Calu3 (cell line): ENCODE data around the gene NUDT1. TPM values are rescaled to one million over a fixed set of nuclear protein-coding genes. Genes with fewer than 3 reads are reported as not detected.
"Not testable (repeated sequence)": the region's sequence is repeated elsewhere in the genome, so short reads cannot be mapped to it uniquely, and the experiment has no call there.

ENCODE experiments used
- BruUV-seq: library from RNA; stranded (reverse); fragments of 400-500 nt; replicated peaks from 2 replicates; lab custom pipeline; 2021; lab: Mats Ljungman, UMichigan
- CTCF ChIA-PET: fragments of 300-600 bp; sonication (Branson Sonifier 250); formaldehyde crosslinking; loops from one replicate; lab custom pipeline; 2022; ENCODE audit warnings: antibody characterized with exemption; lab: Charles Lee
- DNase-seq: peaks from one replicate; pipeline ENCODE4 v3.0.0; 2022
- H3K27ac Mint-ChIP-seq: one replicate; pipeline ENCODE4 v1.8.0; 2022; ENCODE audit warnings: mixed read lengths; ENCODE audit not compliant: unreplicated experiment
- H3K27me3 Mint-ChIP-seq: one replicate; pipeline ENCODE4 v1.8.0; 2022; ENCODE audit warnings: mixed read lengths; ENCODE audit not compliant: unreplicated experiment
- H3K36me3 Mint-ChIP-seq: one replicate; pipeline ENCODE4 v1.8.0; 2022; ENCODE audit warnings: mild to moderate bottlenecking, moderate library complexity, mixed read lengths; ENCODE audit not compliant: insufficient read depth, unreplicated experiment
- H3K4me1 Mint-ChIP-seq: one replicate; pipeline ENCODE4 v1.8.0; 2022; ENCODE audit warnings: mild to moderate bottlenecking, low read depth, mixed read lengths; ENCODE audit not compliant: unreplicated experiment
- H3K4me3 Mint-ChIP-seq: one replicate; pipeline ENCODE4 v1.8.0; 2022; ENCODE audit warnings: mild to moderate bottlenecking, low read depth, moderate library complexity, mixed read lengths; ENCODE audit not compliant: unreplicated experiment
- H3K9me3 Mint-ChIP-seq: one replicate; pipeline ENCODE4 v1.8.0; 2022; ENCODE audit warnings: low read depth, mixed read lengths; ENCODE audit not compliant: unreplicated experiment
- intact Hi-C: fragments of 100-400 bp; cut with micrococcal nuclease; formaldehyde crosslinking; loops from one replicate; pipeline ENCODE4 v1.10.0; 2022; ENCODE audit not compliant: unreplicated experiment
- total RNA-seq: library from RNA; stranded (reverse); gene quantifications from 2 replicates; pipeline ENCODE4 v1.2.3, GENCODE V29; 2022
- TF ChIP-seq, protein P1 (sequence below): fragments of 200-600 bp; IDR thresholded peaks from one replicate; pipeline ENCODE4 v1.8.0; 2022; ENCODE audit warnings: antibody characterized with exemption; ENCODE audit not compliant: unreplicated experiment

NUDT1 gene
- total RNA-seq, 1 experiment from 2014 or later = 65.6 TPM

DNA sequence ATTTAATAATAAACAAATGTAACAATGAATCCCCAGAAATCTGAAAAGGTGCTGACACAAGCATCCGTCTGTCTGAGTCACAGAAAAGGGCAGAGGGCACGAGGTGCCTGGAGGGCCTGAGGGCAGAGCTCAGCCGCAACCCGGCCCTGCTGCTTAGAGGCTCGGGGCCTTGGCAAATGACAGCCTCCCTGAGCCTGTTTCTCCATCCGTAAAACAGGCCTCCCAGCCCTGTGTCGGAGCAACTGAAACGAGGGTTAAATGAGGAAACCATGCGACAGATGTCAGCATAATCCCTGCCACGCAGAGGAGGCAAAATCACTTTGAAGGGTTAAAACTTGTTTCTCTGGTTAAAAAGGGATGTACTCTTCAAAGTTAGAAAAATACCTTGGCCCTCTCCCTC is 24.9 kb downstream of the NUDT1 start:
- intact Hi-C loops = no loop called here
- Mint-ChIP-seq H3K27ac (no peak overlapping the region), H3K9me3 (no peaks in the 10 kb centered on the region), H3K4me1 (no peaks in the 10 kb centered on the region), H3K27me3 (no peaks in the 10 kb centered on the region), H3K36me3 (peaks cover 27% of the 10 kb centered on the region), H3K4me3 (no peak overlapping the region)
- no TSS peak for BruUV-seq
- CTCF ChIA-PET = interaction anchor here (0.5 to 0.7 kb wide), 2 partner anchors 617 to 791 kb away, joined by 3 read pairs; no protein-coding TSS in a partner anchor
- no peak for DNase-seq
- TF ChIP-seq, protein P1, sequence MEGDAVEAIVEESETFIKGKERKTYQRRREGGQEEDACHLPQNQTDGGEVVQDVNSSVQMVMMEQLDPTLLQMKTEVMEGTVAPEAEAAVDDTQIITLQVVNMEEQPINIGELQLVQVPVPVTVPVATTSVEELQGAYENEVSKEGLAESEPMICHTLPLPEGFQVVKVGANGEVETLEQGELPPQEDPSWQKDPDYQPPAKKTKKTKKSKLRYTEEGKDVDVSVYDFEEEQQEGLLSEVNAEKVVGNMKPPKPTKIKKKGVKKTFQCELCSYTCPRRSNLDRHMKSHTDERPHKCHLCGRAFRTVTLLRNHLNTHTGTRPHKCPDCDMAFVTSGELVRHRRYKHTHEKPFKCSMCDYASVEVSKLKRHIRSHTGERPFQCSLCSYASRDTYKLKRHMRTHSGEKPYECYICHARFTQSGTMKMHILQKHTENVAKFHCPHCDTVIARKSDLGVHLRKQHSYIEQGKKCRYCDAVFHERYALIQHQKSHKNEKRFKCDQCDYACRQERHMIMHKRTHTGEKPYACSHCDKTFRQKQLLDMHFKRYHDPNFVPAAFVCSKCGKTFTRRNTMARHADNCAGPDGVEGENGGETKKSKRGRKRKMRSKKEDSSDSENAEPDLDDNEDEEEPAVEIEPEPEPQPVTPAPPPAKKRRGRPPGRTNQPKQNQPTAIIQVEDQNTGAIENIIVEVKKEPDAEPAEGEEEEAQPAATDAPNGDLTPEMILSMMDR = no peak

- H3K4me3 Mint-ChIP-seq, intact Hi-C loops, BruUV-seq, H3K27ac Mint-ChIP-seq, H3K27me3 Mint-ChIP-seq, H3K9me3 Mint-ChIP-seq, CTCF ChIA-PET, DNase-seq, H3K4me1 Mint-ChIP-seq: not testable (repeated sequence)
- peaks cover 22% of the 10 kb centered on the region for H3K36me3 Mint-ChIP-seq
Measured at GRCh38 chr7:2269089-2269990, 27.3 kb downstream of the NUDT1 start.

DNA sequence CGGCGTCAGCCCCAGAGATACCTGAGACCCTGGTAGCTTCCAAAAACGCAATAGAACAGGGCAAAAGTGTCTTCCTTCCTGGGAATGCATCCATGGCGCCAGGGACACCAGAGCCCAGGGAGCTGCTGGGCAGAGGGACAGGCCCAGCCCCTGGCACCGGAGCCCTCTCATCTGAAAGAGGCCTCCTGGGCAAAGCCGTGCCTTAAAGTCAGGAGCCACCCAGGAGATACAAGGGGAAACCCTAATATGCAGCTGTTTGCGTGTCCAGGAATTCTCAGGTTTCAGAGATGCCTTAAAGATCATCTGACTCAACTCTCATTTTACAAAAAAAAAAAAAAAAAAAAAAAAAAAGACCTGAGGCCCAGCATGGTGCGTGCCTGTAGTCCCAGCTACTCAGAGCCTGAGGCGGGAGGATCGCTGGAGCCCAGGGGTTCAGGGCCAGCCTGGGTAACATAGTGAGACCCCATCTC is 28.0 kb downstream of the NUDT1 start:
- intact Hi-C loops = no loop called here
- CTCF ChIA-PET = no interaction called here
- BruUV-seq = no TSS peak

GRCh38 chr7:2270495-2270894 is 28.5 kb downstream of the NUDT1 start:
- H3K4me3 Mint-ChIP-seq = no peak overlapping the region
- H3K4me1 Mint-ChIP-seq = no peaks in the 10 kb centered on the region
- TF ChIP-seq, protein P1 = no peak
- no peak for DNase-seq
- CTCF ChIA-PET = no interaction called here
- H3K9me3 Mint-ChIP-seq = no peaks in the 10 kb centered on the region
- H3K27ac Mint-ChIP-seq = no peak overlapping the region
- peaks cover 13% of the 10 kb centered on the region for H3K36me3 Mint-ChIP-seq
- no peaks in the 10 kb centered on the region for H3K27me3 Mint-ChIP-seq
- no TSS peak for BruUV-seq
- intact Hi-C loops = no loop called here

More for the DNA sequence above, 28.0 kb downstream of the NUDT1 start:
- TF ChIP-seq, protein P1 = no peak
- no peaks in the 10 kb centered on the region for H3K4me1 Mint-ChIP-seq
- no peak for DNase-seq
- no peaks in the 10 kb centered on the region for H3K9me3 Mint-ChIP-seq
- no peak overlapping the region for H3K4me3 Mint-ChIP-seq
- H3K36me3 Mint-ChIP-seq = peaks cover 17% of the 10 kb centered on the region
- no peak overlapping the region for H3K27ac Mint-ChIP-seq
- H3K27me3 Mint-ChIP-seq = no peaks in the 10 kb centered on the region
